H1 (cell line): ENCODE results near the gene PRKCA. TPM values are rescaled to one million over a fixed set of nuclear protein-coding genes. Genes with fewer than 3 reads are reported as not detected.

ENCODE experiments used
- EZH2 ChIP-seq: fragments of 200-600 bp; sonication (generic); IDR thresholded peaks from 2 replicates; pipeline ENCODE4 v1.7.1; 2012; ENCODE audit warnings: low read depth, mild to moderate bottlenecking, moderate library complexity, low read length, inconsistent platforms; ENCODE audit not compliant: severe bottlenecking
- FOSL1 ChIP-seq: IDR thresholded peaks from 2 replicates; pipeline ENCODE4 v1.6.1; 2011; ENCODE audit warnings: mild to moderate bottlenecking, low read depth, low read length, moderate library complexity; ENCODE audit not compliant: insufficient read depth
- RFX5 ChIP-seq: IDR thresholded peaks from 2 replicates; pipeline ENCODE4 v1.6.1; 2011; ENCODE audit warnings: low read depth, low read length, improper control_type of control experiment, borderline replicate concordance
- polyA plus RNA-seq, 7 experiments: library from polyadenylated mRNA; depleted of rRNA in 3 of 7; stranded (reverse) in 5 of 7; unstranded in 2 of 7; fragments of >200 nt in 5 of 7; fragments of 200-250 nt in 2 of 7; gene quantifications; 1 replicate in 5 of 7; 2 replicates in 1 of 7; 4 replicates in 1 of 7; pipeline versions ENCODE4 v1.2.1 to v1.2.3, GENCODE V29; 2011 to 2013; ENCODE audit warnings: missing spikeins in 2 of 7, mixed read lengths in 2 of 7
- total RNA-seq: library from RNA; stranded (reverse); fragmentation: NEBNext Ultra II Directional; extraction: Animal tissue kit (Norgen Biotek cat#: 25700); gene quantifications from 2 replicates; pipeline ENCODE4 v1.2.1, GENCODE V29; 2021

PRKCA gene
- total and polyA plus RNA-seq, 2 of the 8 experiments (the other 6 are each of a cell fraction or from before 2014, with no cell fraction given) = 5.8 to 17.8 TPM

GRCh38 chr17:66354472-66354871, 52.1 kb downstream of the PRKCA start (continued):
- TF ChIP-seq RFX5 = no peak
- no peak for TF ChIP-seq FOSL1
- TF ChIP-seq EZH2 = no peak
